GM12892 (cell line): Measurements from ENCODE around the gene CSRP1.

Experiments used
- POLR2AphosphoS5 ChIP-seq: IDR thresholded peaks from 2 replicates; pipeline ENCODE4 v1.6.1; 2011; ENCODE audit warnings: low read depth, low read length, control low read depth
- TAF1 ChIP-seq: IDR thresholded peaks from 2 replicates; pipeline ENCODE4 v1.6.1; 2011; ENCODE audit warnings: low read depth, mild to moderate bottlenecking, control low read depth, low read length, borderline replicate concordance

GRCh38 chr1:201469645-201470074, 37.3 kb downstream of the CSRP1 start:
- TF ChIP-seq POLR2AphosphoS5 (no peak), TAF1 (no peak)
